HG03565 (cell line): ENCODE measurements around the gene CLEC2L.
"Not testable (repeated sequence)": the region's sequence is repeated elsewhere in the genome, so short reads cannot be mapped to it uniquely, and the experiment has no call there.

Experiments
- ATAC-seq: cut with Tn5 transposase; IDR thresholded peaks from one replicate; pipeline ENCODE4 v1.9.1; 2021; ENCODE audit warnings: mild to moderate bottlenecking, moderate library complexity; ENCODE audit not compliant: unreplicated experiment

CLEC2L gene

GRCh38 chr7:139553991-139554700 is 30.7 kb downstream of the CLEC2L start:
- not testable (repeated sequence) for ATAC-seq

GRCh38 chr7:139557857-139558581 is 34.5 kb downstream of the CLEC2L start:
- no peak for ATAC-seq

- ATAC-seq: no peak
Observed at GRCh38 chr7:139559364-139560105, 36.0 kb downstream of the CLEC2L start.

GRCh38 chr7:139560199-139560598 is 36.7 kb downstream of the CLEC2L start:
- no peak for ATAC-seq

GRCh38 chr7:139560678-139561077 is 37.2 kb downstream of the CLEC2L start:
- no peak for ATAC-seq

- no peak for ATAC-seq
Observed at GRCh38 chr7:139562491-139562890, 39.0 kb downstream of the CLEC2L start.

- ATAC-seq: no peak
Observed at GRCh38 chr7:139562961-139563565, 39.6 kb downstream of the CLEC2L start.

- ATAC-seq: no peak
Observed at GRCh38 chr7:139563856-139564255, 40.4 kb downstream of the CLEC2L start.

- ATAC-seq: no peak
Observed at GRCh38 chr7:139566075-139566474, 42.6 kb downstream of the CLEC2L start.

GRCh38 chr7:139566736-139567646 is 43.5 kb downstream of the CLEC2L start:
- no peak for ATAC-seq

GRCh38 chr7:139567647-139568345 is 44.3 kb downstream of the CLEC2L start:
- no peak for ATAC-seq

GRCh38 chr7:139568346-139568675 is 44.8 kb downstream of the CLEC2L start:
- no peak for ATAC-seq

- ATAC-seq: no peak
Observed at GRCh38 chr7:139568813-139569490, 45.5 kb downstream of the CLEC2L start.

GRCh38 chr7:139570119-139570518 is 46.6 kb downstream of the CLEC2L start:
- ATAC-seq: no peak

- ATAC-seq: no peak
Observed at GRCh38 chr7:139570626-139571025, 47.1 kb downstream of the CLEC2L start.

GRCh38 chr7:139571190-139571589 is 47.7 kb downstream of the CLEC2L start:
- no peak for ATAC-seq

GRCh38 chr7:139571651-139572050 is 48.2 kb downstream of the CLEC2L start:
- ATAC-seq: no peak

- ATAC-seq: no peak
Observed at GRCh38 chr7:139572071-139572470, 48.6 kb downstream of the CLEC2L start.

- ATAC-seq: no peak
Observed at GRCh38 chr7:139572704-139573385, 49.4 kb downstream of the CLEC2L start.
